ENCODE data around the gene SMIM7.

DNA sequence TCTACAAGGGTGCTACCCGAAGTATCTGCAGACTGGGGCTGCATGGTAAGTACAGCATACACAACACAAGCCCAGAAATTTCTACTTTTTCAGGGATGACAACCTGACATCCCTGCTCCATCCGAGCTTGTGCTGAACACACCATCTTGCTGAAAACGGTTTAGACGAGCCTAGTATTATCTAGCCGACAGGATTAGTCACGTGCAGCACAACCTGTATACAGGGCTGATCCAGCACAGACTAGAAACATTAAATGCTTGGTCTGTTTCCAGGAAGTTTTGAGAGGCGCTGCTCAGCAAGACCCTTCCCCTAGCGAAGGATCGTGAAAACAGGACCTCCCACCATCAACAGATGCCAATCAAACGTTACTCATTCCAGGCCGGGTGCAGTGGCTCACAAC, 4.2 kb downstream of the SMIM7 start:
- TF ChIP-seq CTCF (IDR thresholded peaks at IDR 0.05 in 4 of 5, conservative IDR thresholded peaks at IDR 0.05 in 1 of 5) (no peak), POLR2A (IDR thresholded peaks at IDR 0.05) (no peak)
